K562 treated with DMSO at 1 percent for 24 hours (cell line): ENCODE measurements around the gene HSPA13. TPM values are rescaled to one million over a fixed set of nuclear protein-coding genes. Genes with fewer than 3 reads are reported as not detected.

Experiments used
- total RNA-seq: library from RNA; unstranded; fragments of 300-600 nt; gene quantifications from 2 replicates; pipeline ENCODE4 v1.2.3, GENCODE V29; 2022; ENCODE audit warnings: low read depth; ENCODE audit not compliant: insufficient read depth

HSPA13 gene
- total RNA-seq: 18.7 and 22.2 TPM in 2 replicates

GRCh38 chr21:14382835-14383595 lies at the start of gene HSPA13:
Gene HSPA13 (minus strand): TSS chr21:14383146. CDS start chr21:14383119, 27 bp downstream.

Other genes starting within 250 kb of the HSPA13 start
- gene LIPI, start 172.2 kb downstream of the HSPA13 start, total RNA-seq: not detected in 2 replicates
- 2.2 and 3.2 TPM in 2 replicates for gene RBM11, start 167.0 kb downstream of the HSPA13 start, total RNA-seq
- 52.8 and 59.6 TPM in 2 replicates for gene SAMSN1, start 163.2 kb upstream of the HSPA13 start, total RNA-seq